MM.1S (cell line): Measurements from ENCODE around the gene TDRD5.

ENCODE experiments used
- DNase-seq: peaks from one replicate; pipeline ENCODE4 v3.0.0-alpha.2; 2015
- H2AFZ ChIP-seq: fragments of 300-600 bp; sonication (generic); 2 replicates; pipeline ENCODE4 v1.6.0; 2016; ENCODE audit warnings: antibody characterized with exemption, low read length
- H3F3A ChIP-seq: fragments of 300-600 bp; sonication (generic); 2 replicates; pipeline ENCODE4 v1.6.1; 2016; ENCODE audit warnings: mild to moderate bottlenecking, antibody characterized with exemption, low read length, moderate library complexity, mixed read lengths; ENCODE audit not compliant: insufficient read depth
- H3K27ac ChIP-seq: fragments of 300-600 bp; sonication (generic); 2 replicates; pipeline ENCODE4 v1.5.1; 2016; ENCODE audit warnings: mild to moderate bottlenecking, low read length
- H3K27me3 ChIP-seq: fragments of 300-600 bp; sonication (generic); replicated peaks from 2 replicates; pipeline ENCODE4 v1.6.0; 2016; ENCODE audit warnings: low read length; ENCODE audit not compliant: insufficient read depth
- H3K36me3 ChIP-seq: fragments of 300-600 bp; sonication (generic); replicated peaks from 2 replicates; pipeline ENCODE4 v1.6.1; 2016; ENCODE audit warnings: mild to moderate bottlenecking, low read length, mixed read lengths; ENCODE audit not compliant: insufficient read depth
- H3K4me1 ChIP-seq: fragments of 300-600 bp; sonication (generic); 2 replicates; pipeline ENCODE4 v1.6.1; 2016; ENCODE audit warnings: low read length, mixed read lengths
- H3K4me2 ChIP-seq: fragments of 300-600 bp; sonication (generic); 2 replicates; pipeline ENCODE4 v1.6.0; 2016; ENCODE audit warnings: low read depth, low read length
- H3K4me3 ChIP-seq: fragments of 300-600 bp; sonication (generic); 2 replicates; pipeline ENCODE4 v1.5.1; 2016; ENCODE audit warnings: low read length, mixed read lengths
- H3K79me2 ChIP-seq: fragments of 300-600 bp; sonication (generic); 2 replicates; pipeline ENCODE4 v1.6.1; 2016; ENCODE audit warnings: mixed run types, low read length, mixed read lengths
- H3K9ac ChIP-seq: fragments of 300-600 bp; sonication (generic); 2 replicates; pipeline ENCODE4 v1.6.1; 2016; ENCODE audit warnings: low read length, mixed read lengths
- H3K9me2 ChIP-seq: fragments of 300-600 bp; sonication (generic); replicated peaks from 2 replicates; pipeline ENCODE4 v1.6.1; 2016; ENCODE audit warnings: mild to moderate bottlenecking, low read length, mixed read lengths; ENCODE audit not compliant: insufficient read depth
- H3K9me3 ChIP-seq: fragments of 300-600 bp; sonication (generic); replicated peaks from 2 replicates; pipeline ENCODE4 v1.6.1; 2016; ENCODE audit warnings: mild to moderate bottlenecking, low read length, mixed read lengths; ENCODE audit not compliant: insufficient read depth
- H4K20me1 ChIP-seq: fragments of 300-600 bp; sonication (generic); 2 replicates; pipeline ENCODE4 v1.6.1; 2016; ENCODE audit warnings: mild to moderate bottlenecking, low read length, moderate library complexity, mixed read lengths; ENCODE audit not compliant: insufficient read depth
- CTCF ChIP-seq: fragments of 300-600 bp; sonication (generic); IDR thresholded peaks from 2 replicates; pipeline ENCODE4 v1.5.1; 2016; ENCODE audit warnings: antibody characterized with exemption, low read length, mixed read lengths
- EZH2 ChIP-seq: fragments of 300-600 bp; sonication (generic); optimal IDR thresholded peaks from 2 replicates; pipeline ENCODE3; 2017; ENCODE audit warnings: low read depth, mild to moderate bottlenecking, antibody characterized with exemption, low read length, mixed read lengths
- EZH2phosphoT487 ChIP-seq: fragments of 300-600 bp; sonication (generic); IDR thresholded peaks from 2 replicates; pipeline ENCODE4 v1.6.1; 2018; ENCODE audit warnings: antibody characterized with exemption, low read length

The TDRD5 gene

GRCh38 chr1:179637211-179637860 lies 45.7 kb downstream of the TDRD5 start:
- no peaks in the 10 kb centered on the region for H4K20me1 ChIP-seq
- H3F3A ChIP-seq: peaks cover 4% of the 10 kb centered on the region; the same call in 1 of the 2 replicates
- H3K27me3 ChIP-seq: no peaks in the 10 kb centered on the region; the same call in 1 of the 2 replicates

GRCh38 chr1:179661018-179661417 lies 69.4 kb downstream of the TDRD5 start:
- H4K20me1 ChIP-seq: no peaks in the 10 kb centered on the region
- H3K27ac ChIP-seq: no peak overlapping the region
- H3K36me3 ChIP-seq: no peaks in the 10 kb centered on the region
- no peaks in the 10 kb centered on the region for H3K79me2 ChIP-seq
- no peaks in the 10 kb centered on the region for H3K27me3 ChIP-seq
- no peak overlapping the region for H3K4me3 ChIP-seq
- H3K9me2 ChIP-seq: no peaks in the 10 kb centered on the region
- H3K4me1 ChIP-seq: no peaks in the 10 kb centered on the region
- TF ChIP-seq EZH2phosphoT487 (no peak), CTCF (no peak), EZH2 (no peak)
- DNase-seq: no peak
- H3K9ac ChIP-seq: no peak overlapping the region
- no peak overlapping the region for H3K4me2 ChIP-seq
- no peaks in the 10 kb centered on the region for H3K9me3 ChIP-seq
- no peak overlapping the region for H2AFZ ChIP-seq
- H3F3A ChIP-seq: no peaks in the 10 kb centered on the region

More at GRCh38 chr1:179637211-179637860, 45.7 kb downstream of the TDRD5 start:
- Histone ChIP-seq H3K36me3 (no peaks in the 10 kb centered on the region), H3K4me2 (no peak overlapping the region), H3K27ac (no peak overlapping the region), H3K4me1 (peaks cover 8% of the 10 kb centered on the region), H3K4me3 (no peak overlapping the region), H3K79me2 (no peaks in the 10 kb centered on the region), H3K9me2 (no peaks in the 10 kb centered on the region), H3K9me3 (no peaks in the 10 kb centered on the region), H3K9ac (no peak overlapping the region), H2AFZ (no peak overlapping the region)
- DNase-seq: no peak
- TF ChIP-seq EZH2phosphoT487 (no peak), CTCF (no peak), EZH2 (no peak)

GRCh38 chr1:179663810-179664209 lies 72.2 kb downstream of the TDRD5 start:
- no peak overlapping the region for H2AFZ ChIP-seq
- H4K20me1 ChIP-seq: no peaks in the 10 kb centered on the region
- TF ChIP-seq EZH2phosphoT487 (no peak), CTCF (no peak), EZH2 (no peak)
- no peaks in the 10 kb centered on the region for H3K4me1 ChIP-seq
- no peaks in the 10 kb centered on the region for H3F3A ChIP-seq
- H3K36me3 ChIP-seq: no peaks in the 10 kb centered on the region
- H3K9me3 ChIP-seq: no peaks in the 10 kb centered on the region
- no peaks in the 10 kb centered on the region for H3K79me2 ChIP-seq
- H3K27me3 ChIP-seq: no peaks in the 10 kb centered on the region
- no peak overlapping the region for H3K9ac ChIP-seq
- no peak for DNase-seq
- H3K27ac ChIP-seq: no peak overlapping the region
- no peak overlapping the region for H3K4me3 ChIP-seq
- no peak overlapping the region for H3K4me2 ChIP-seq
- H3K9me2 ChIP-seq: no peaks in the 10 kb centered on the region
